ENCODE results near the gene ESPNL. TPM values are rescaled to one million over a fixed set of nuclear protein-coding genes. Genes with fewer than 3 reads are reported as not detected.

The ESPNL gene
- total and polyA plus RNA-seq, 7 donors: 0.04 to 0.32 (median 0.16) TPM; not detected in 1

DNA sequence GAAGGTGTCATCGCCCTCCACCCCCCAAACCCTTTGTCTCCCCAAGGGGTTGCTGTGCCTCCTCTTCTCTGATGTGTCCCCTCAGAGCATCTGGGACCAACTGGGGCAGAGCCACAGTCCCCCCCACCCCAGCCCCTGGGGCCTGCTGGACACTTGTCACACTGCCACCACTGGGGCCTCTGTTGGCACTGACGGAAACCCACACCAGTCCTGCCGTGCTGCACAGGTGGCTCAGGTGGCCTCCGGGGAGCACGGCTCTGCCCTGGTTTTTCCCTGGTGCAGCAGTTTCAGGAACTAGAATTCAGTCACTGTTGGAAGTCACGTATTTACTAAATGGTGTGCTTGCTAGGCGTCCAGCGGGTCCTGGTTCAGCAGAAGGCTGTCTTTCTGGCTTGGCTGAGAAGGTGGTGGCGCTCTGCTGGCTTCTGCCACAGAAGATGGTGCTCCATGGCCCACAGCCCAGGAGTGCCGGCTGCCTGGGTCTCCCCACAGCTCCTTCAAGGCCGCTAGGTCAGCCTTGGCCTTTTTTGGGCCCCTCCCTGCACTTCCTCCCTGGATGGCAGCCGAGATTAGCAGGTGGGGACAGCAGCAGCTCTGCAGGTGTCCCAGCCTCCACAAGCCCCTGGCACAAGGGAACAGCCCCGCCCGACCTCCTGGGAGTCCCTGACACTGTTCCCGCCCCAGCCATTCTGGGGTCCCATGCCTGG, 19.8 kb downstream of the ESPNL start:
- intact Hi-C loops (cut with DNase I): no loop called here
- TF ChIP-seq CTCF (IDR thresholded peaks at IDR 0.05): no peak
- DNase-seq: peak; percentile 7 to 36
- 55 to 64% (median 60%) methylated on average over 15 of the region's 15 CpGs for WGBS, 3 donors
- H3K27me3 ChIP-seq (ENCODE audit: insufficient read depth in 3 of 3, low read length in 2 of 3): no peaks in the 10 kb centered on the region
- no peaks in the 10 kb centered on the region for H3K4me1 ChIP-seq
- no peaks in the 10 kb centered on the region for H3K36me3 ChIP-seq (ENCODE audit: insufficient read depth in 1 of 2, low read depth in 1 of 2)
- no peak for ATAC-seq
- H3K4me3 ChIP-seq: no peak overlapping the region
- no peak overlapping the region for H3K27ac ChIP-seq
- no peaks in the 10 kb centered on the region for H3K9me3 ChIP-seq

GRCh38 chr2:238120463-238121298, 20.5 kb downstream of the ESPNL start:
- Histone ChIP-seq H3K36me3 (ENCODE audit: insufficient read depth in 1 of 2, low read depth in 1 of 2) (no peaks in the 10 kb centered on the region), H3K9me3 (no peaks in the 10 kb centered on the region), H3K4me3 (no peak overlapping the region), H3K4me1 (no peaks in the 10 kb centered on the region), H3K27me3 (ENCODE audit: insufficient read depth in 3 of 3, low read length in 2 of 3) (no peaks in the 10 kb centered on the region), H3K27ac (no peak overlapping the region)
- DNase-seq (peak; percentile 28 to 58), ATAC-seq (peak; percentile 41 to 85 (median 76))
- 41 to 47% (median 43%) methylated on average over 27 to 30 of the region's 30 CpGs for WGBS, 3 donors
- TF ChIP-seq CTCF (IDR thresholded peaks at IDR 0.05): peak; percentile 11
- intact Hi-C loops (cut with DNase I): no loop called here

GRCh38 chr2:238121511-238122286, 21.6 kb downstream of the ESPNL start:
- no peaks in the 10 kb centered on the region for H3K36me3 ChIP-seq (ENCODE audit: insufficient read depth in 1 of 2, low read depth in 1 of 2)
- no peaks in the 10 kb centered on the region for H3K9me3 ChIP-seq
- 87 to 91% (median 89%) methylated on average over 27 of the region's 27 CpGs for WGBS, 3 donors
- H3K4me3 ChIP-seq: no peak overlapping the region
- H3K4me1 ChIP-seq: no peaks in the 10 kb centered on the region
- DNase-seq (peak in 1 of 2 donors; percentile 44), ATAC-seq (no peak)
- H3K27ac ChIP-seq: no peak overlapping the region
- intact Hi-C loops (cut with DNase I): no loop called here
- TF ChIP-seq CTCF (IDR thresholded peaks at IDR 0.05): no peak
- no peaks in the 10 kb centered on the region for H3K27me3 ChIP-seq (ENCODE audit: insufficient read depth in 3 of 3, low read length in 2 of 3)

DNA sequence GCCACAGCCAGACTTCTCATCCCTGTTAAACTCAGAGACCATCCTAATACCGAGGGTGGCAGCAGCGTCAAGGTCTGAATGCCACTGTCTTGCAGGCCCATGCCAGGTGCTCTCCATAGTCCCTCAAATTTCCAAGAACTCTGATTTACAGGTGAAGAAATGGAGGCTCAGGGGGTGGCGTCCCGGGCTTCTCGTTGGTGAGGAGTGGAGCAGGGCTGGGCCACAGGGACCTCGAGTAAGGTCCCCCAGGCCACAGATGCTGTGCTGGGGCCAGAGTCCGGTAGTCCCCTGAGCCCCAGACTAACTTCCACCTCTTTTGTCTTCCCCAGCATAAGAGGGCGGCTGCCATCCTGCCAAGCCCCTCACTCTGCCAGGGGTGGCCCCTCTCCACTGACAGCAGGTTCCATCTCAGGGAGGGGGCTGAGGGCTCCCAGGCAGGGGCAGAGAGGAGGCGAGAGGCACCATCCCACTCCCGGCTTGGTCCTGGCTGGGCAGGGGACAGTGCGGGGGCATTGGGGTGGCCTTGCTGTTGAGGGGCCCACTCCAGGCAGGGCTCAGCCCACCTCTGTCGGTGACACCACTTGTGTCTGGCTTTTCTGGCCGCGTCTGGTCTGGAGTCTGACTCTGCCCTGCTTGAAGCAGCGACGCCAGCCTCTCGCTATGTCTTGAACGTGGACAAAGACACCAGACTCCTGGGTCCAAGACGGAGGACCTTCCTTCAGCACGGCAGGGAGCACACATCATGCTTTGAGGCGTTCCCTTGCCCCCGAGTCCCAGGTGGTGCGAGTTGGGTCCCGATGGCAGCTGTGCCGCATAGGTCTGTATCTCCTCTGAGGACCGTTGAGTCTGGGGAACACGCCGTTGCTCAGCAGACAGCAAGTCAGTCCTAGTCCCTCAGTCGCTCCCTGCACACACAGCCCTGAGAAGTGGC, 22.4 kb downstream of the ESPNL start:
- ATAC-seq: no peak
- Histone ChIP-seq H3K9me3 (no peaks in the 10 kb centered on the region), H3K4me1 (no peaks in the 10 kb centered on the region), H3K4me3 (no peak overlapping the region), H3K27me3 (ENCODE audit: insufficient read depth in 3 of 3, low read length in 2 of 3) (no peaks in the 10 kb centered on the region), H3K36me3 (ENCODE audit: insufficient read depth in 1 of 2, low read depth in 1 of 2) (no peaks in the 10 kb centered on the region), H3K27ac (no peak overlapping the region)
- peak; percentile 8 to 48 for DNase-seq
- intact Hi-C loops (cut with DNase I): no loop called here
- TF ChIP-seq CTCF (IDR thresholded peaks at IDR 0.05): no peak
- WGBS, 3 donors: 84 to 88% (median 85%) methylated on average over 29 of the region's 29 CpGs

Data from psoas muscle (tissue), 8 donors.